ENCODE results near the gene CCL25.

The CCL25 gene

GRCh38 chr19:8025316-8025715, 27.2 kb upstream of the CCL25 start:
- TF ChIP-seq RAD21 (IDR thresholded peaks at IDR 0.05; ENCODE audit: low read depth): no peak
- no peak for TF ChIP-seq ZBTB7A (IDR thresholded peaks at IDR 0.05; ENCODE audit: low read depth)
- no peak for TF ChIP-seq CREB1 (IDR thresholded peaks at IDR 0.05; ENCODE audit: low read depth)
- no peak for TF ChIP-seq CEBPB (IDR thresholded peaks at IDR 0.05)
- no peak for TF ChIP-seq FOXM1 (IDR thresholded peaks at IDR 0.05; ENCODE audit: borderline replicate concordance, low read depth)
- TF ChIP-seq TCF12 (IDR thresholded peaks at IDR 0.05; ENCODE audit: low read depth): no peak
- no peak for TF ChIP-seq REST (IDR thresholded peaks at IDR 0.05; ENCODE audit: low read depth)
- TF ChIP-seq TAF1 (IDR thresholded peaks at IDR 0.05; ENCODE audit: low read depth): no peak
- no peak for TF ChIP-seq YY1 (IDR thresholded peaks at IDR 0.05; ENCODE audit: low read depth)
- no peak for TF ChIP-seq MAX (IDR thresholded peaks at IDR 0.05)
- TF ChIP-seq EGR1 (IDR thresholded peaks at IDR 0.05): no peak
- no peak for TF ChIP-seq USF1 (IDR thresholded peaks at IDR 0.05)
- no peak for TF ChIP-seq EP300 (IDR thresholded peaks at IDR 0.05; ENCODE audit: borderline replicate concordance)
- no peak for TF ChIP-seq TEAD4 (IDR thresholded peaks at IDR 0.05)
- no peak for TF ChIP-seq NFIC (IDR thresholded peaks at IDR 0.05)

- no peak for TF ChIP-seq EP300 (IDR thresholded peaks at IDR 0.05; ENCODE audit: borderline replicate concordance)
- no peak for TF ChIP-seq FOXM1 (IDR thresholded peaks at IDR 0.05; ENCODE audit: borderline replicate concordance, low read depth)
- no peak for TF ChIP-seq CREB1 (IDR thresholded peaks at IDR 0.05; ENCODE audit: low read depth)
- TF ChIP-seq USF1 (IDR thresholded peaks at IDR 0.05): no peak
- no peak for TF ChIP-seq EGR1 (IDR thresholded peaks at IDR 0.05)
- TF ChIP-seq TCF12 (IDR thresholded peaks at IDR 0.05; ENCODE audit: low read depth): no peak
- no peak for TF ChIP-seq MAX (IDR thresholded peaks at IDR 0.05)
- TF ChIP-seq TEAD4 (IDR thresholded peaks at IDR 0.05): no peak
- TF ChIP-seq YY1 (IDR thresholded peaks at IDR 0.05; ENCODE audit: low read depth): no peak
- no peak for TF ChIP-seq ZBTB7A (IDR thresholded peaks at IDR 0.05; ENCODE audit: low read depth)
- TF ChIP-seq RAD21 (IDR thresholded peaks at IDR 0.05; ENCODE audit: low read depth): no peak
- TF ChIP-seq CEBPB (IDR thresholded peaks at IDR 0.05): no peak
- no peak for TF ChIP-seq TAF1 (IDR thresholded peaks at IDR 0.05; ENCODE audit: low read depth)
- no peak for TF ChIP-seq NFIC (IDR thresholded peaks at IDR 0.05)
- no peak for TF ChIP-seq REST (IDR thresholded peaks at IDR 0.05; ENCODE audit: low read depth)
These were observed 23.5 kb upstream of the CCL25 start for GRCh38 chr19:8028951-8029491.

- no peak for TF ChIP-seq EGR1 (IDR thresholded peaks at IDR 0.05)
- no peak for TF ChIP-seq YY1 (IDR thresholded peaks at IDR 0.05; ENCODE audit: low read depth)
- TF ChIP-seq CEBPB (IDR thresholded peaks at IDR 0.05): no peak
- TF ChIP-seq USF1 (IDR thresholded peaks at IDR 0.05): no peak
- TF ChIP-seq TEAD4 (IDR thresholded peaks at IDR 0.05): no peak
- TF ChIP-seq RAD21 (IDR thresholded peaks at IDR 0.05; ENCODE audit: low read depth): no peak
- no peak for TF ChIP-seq ZBTB7A (IDR thresholded peaks at IDR 0.05; ENCODE audit: low read depth)
- TF ChIP-seq CREB1 (IDR thresholded peaks at IDR 0.05; ENCODE audit: low read depth): no peak
- no peak for TF ChIP-seq EP300 (IDR thresholded peaks at IDR 0.05; ENCODE audit: borderline replicate concordance)
- TF ChIP-seq NFIC (IDR thresholded peaks at IDR 0.05): no peak
- TF ChIP-seq MAX (IDR thresholded peaks at IDR 0.05): no peak
- no peak for TF ChIP-seq TAF1 (IDR thresholded peaks at IDR 0.05; ENCODE audit: low read depth)
These were observed 21.6 kb upstream of the CCL25 start for GRCh38 chr19:8030960-8031359.

- TF ChIP-seq TEAD4 (IDR thresholded peaks at IDR 0.05) (no peak), FOXM1 (IDR thresholded peaks at IDR 0.05; ENCODE audit: borderline replicate concordance, low read depth) (no peak), EGR1 (IDR thresholded peaks at IDR 0.05) (no peak), TAF1 (IDR thresholded peaks at IDR 0.05; ENCODE audit: low read depth) (no peak), NFIC (IDR thresholded peaks at IDR 0.05) (no peak), ZBTB7A (IDR thresholded peaks at IDR 0.05; ENCODE audit: low read depth) (no peak), TCF12 (IDR thresholded peaks at IDR 0.05; ENCODE audit: low read depth) (no peak), USF1 (IDR thresholded peaks at IDR 0.05) (no peak), CREB1 (IDR thresholded peaks at IDR 0.05; ENCODE audit: low read depth) (no peak), CEBPB (IDR thresholded peaks at IDR 0.05) (no peak), MAX (IDR thresholded peaks at IDR 0.05) (no peak)
These were observed 18.4 kb upstream of the CCL25 start for GRCh38 chr19:8034178-8034525.

Data from Ishikawa (cell line).